Neural progenitor cell (in vitro differentiated cells): ENCODE results near the gene PMEPA1.

Source experiments
- CTCF ChIP-seq: fragments of 200-600 bp; sonication (generic); IDR thresholded peaks from 2 replicates; pipeline ENCODE4 v1.5.1; 2017; ENCODE audit warnings: antibody characterized with exemption, mild to moderate bottlenecking
- EZH2 ChIP-seq: fragments of 200-600 bp; sonication (generic); IDR thresholded peaks from 2 replicates; pipeline ENCODE4 v1.6.1; 2017; ENCODE audit warnings: antibody characterized with exemption, mild to moderate bottlenecking, moderate library complexity
- EZH2phosphoT487 ChIP-seq: fragments of 200-600 bp; sonication (generic); IDR thresholded peaks from 2 replicates; pipeline ENCODE4 v1.6.1; 2017; ENCODE audit warnings: antibody characterized with exemption

- TF ChIP-seq CTCF (no peak), EZH2phosphoT487 (no peak), EZH2 (no peak)
Observed at GRCh38 chr20:57615445-57615811, 94.4 kb downstream of the PMEPA1 start.
